Lower lobe of right lung (tissue), 2 donors: ENCODE results near the gene KIF19. TPM values are rescaled to one million over a fixed set of nuclear protein-coding genes. Genes with fewer than 3 reads are reported as not detected.

Experiments
- ATAC-seq, 2 donors: fragments of 200-7000 bp; cut with Tn5 transposase; one replicate each; pipeline ENCODE4 v1.9.1; 2020 to 2022; ENCODE audit warnings: mild to moderate bottlenecking in 2 of 2, moderate library complexity in 2 of 2
- DNase-seq: peaks from one replicate; pipeline ENCODE4 v3.0.0-alpha.2; 2020
- H3K27ac ChIP-seq: fragments of 200-600 bp; one replicate; pipeline ENCODE4 v1.8.0; 2022
- H3K27me3 ChIP-seq: fragments of 200-600 bp; one replicate; pipeline ENCODE4 v1.8.0; 2022; ENCODE audit warnings: low read depth
- H3K36me3 ChIP-seq: fragments of 200-600 bp; one replicate; pipeline ENCODE4 v1.8.0; 2022; ENCODE audit warnings: mild to moderate bottlenecking
- H3K4me1 ChIP-seq: fragments of 200-600 bp; one replicate; pipeline ENCODE4 v1.8.0; 2022
- H3K4me3 ChIP-seq: fragments of 200-600 bp; one replicate; pipeline ENCODE4 v1.8.0; 2022; ENCODE audit warnings: mild to moderate bottlenecking
- H3K9me3 ChIP-seq: fragments of 200-600 bp; one replicate; pipeline ENCODE4 v1.8.0; 2022
- CTCF ChIP-seq: fragments of 200-600 bp; IDR thresholded peaks from one replicate; pipeline ENCODE4 v1.8.0; 2022; ENCODE audit warnings: antibody characterized with exemption, mild to moderate bottlenecking
- intact Hi-C: fragments of 100-400 bp; cut with DNase I; formaldehyde crosslinking; loops from one replicate; pipeline ENCODE4 v1.11.0; 2022
- total RNA-seq: library from RNA; stranded (reverse); fragmentation: NEBNext Ultra II Directional; extraction: Animal tissue kit (Norgen Biotek cat#: 25700); gene quantifications from one replicate; pipeline ENCODE4 v1.2.1, GENCODE V29; 2021
- donor health status: DM: no; HTN: yes; CAD: no; lungs with severe emphysema.

KIF19 gene
- total RNA-seq, 1 donor from 2014 or later: 3.6 TPM

- no peak overlapping the region for H3K27ac ChIP-seq
- no peaks in the 10 kb centered on the region for H3K4me1 ChIP-seq
- no peaks in the 10 kb centered on the region for H3K27me3 ChIP-seq
- no peak for TF ChIP-seq CTCF
- no peak for ATAC-seq
- H3K4me3 ChIP-seq: no peak overlapping the region
- H3K9me3 ChIP-seq: no peaks in the 10 kb centered on the region
- intact Hi-C loops: no loop called here
- no peak for DNase-seq
- H3K36me3 ChIP-seq: no peaks in the 10 kb centered on the region
Measured at GRCh38 chr17:74392848-74393247, 66.8 kb downstream of the KIF19 start.

- DNase-seq (no peak), ATAC-seq (no peak)
- intact Hi-C loops: no loop called here
- H3K4me3 ChIP-seq: no peak overlapping the region
- no peaks in the 10 kb centered on the region for H3K36me3 ChIP-seq
- no peaks in the 10 kb centered on the region for H3K4me1 ChIP-seq
- H3K27me3 ChIP-seq: no peaks in the 10 kb centered on the region
- TF ChIP-seq CTCF: no peak
- no peak overlapping the region for H3K27ac ChIP-seq
- H3K9me3 ChIP-seq: no peaks in the 10 kb centered on the region
Measured at GRCh38 chr17:74393346-74393942, 67.4 kb downstream of the KIF19 start.

DNA sequence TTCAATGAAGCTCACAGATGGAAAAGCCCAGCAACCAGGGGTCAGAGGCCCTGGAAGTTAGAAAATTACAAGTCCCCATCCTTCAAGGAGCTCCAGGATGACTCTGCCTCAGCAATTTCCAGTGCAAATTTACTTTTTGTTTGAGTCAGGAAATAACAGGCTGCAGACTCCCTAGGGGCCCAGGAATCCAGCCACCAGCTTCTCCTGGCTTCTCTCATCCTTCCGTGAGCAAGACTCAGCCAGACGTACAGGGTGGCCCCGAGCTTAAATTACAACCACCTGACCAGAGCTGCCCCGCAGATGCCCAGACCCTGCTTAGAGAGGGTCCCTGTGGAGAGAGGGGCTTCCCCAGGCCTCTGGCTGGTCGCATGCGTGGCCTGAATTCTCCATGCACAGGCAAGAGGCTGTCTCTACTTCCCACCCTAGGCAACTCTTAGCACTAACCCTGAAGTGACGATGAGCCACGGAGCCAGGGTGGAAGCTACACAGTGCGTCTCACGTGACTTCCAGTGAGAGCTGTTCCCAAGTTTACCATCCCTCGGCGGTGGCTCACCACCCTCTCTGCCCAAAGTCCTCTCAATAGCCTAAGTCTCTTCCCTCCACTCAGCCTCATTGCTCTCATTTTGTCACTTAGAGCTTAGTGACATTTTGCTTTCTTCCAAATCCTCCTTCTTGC, 68.4 kb downstream of the KIF19 start:
- Histone ChIP-seq H3K36me3 (no peaks in the 10 kb centered on the region), H3K4me1 (no peaks in the 10 kb centered on the region), H3K9me3 (no peaks in the 10 kb centered on the region), H3K27ac (no peak overlapping the region), H3K27me3 (no peaks in the 10 kb centered on the region), H3K4me3 (no peak overlapping the region)
- intact Hi-C loops: no loop called here
- no peak for DNase-seq
- TF ChIP-seq CTCF: no peak
- no peak for ATAC-seq

DNA sequence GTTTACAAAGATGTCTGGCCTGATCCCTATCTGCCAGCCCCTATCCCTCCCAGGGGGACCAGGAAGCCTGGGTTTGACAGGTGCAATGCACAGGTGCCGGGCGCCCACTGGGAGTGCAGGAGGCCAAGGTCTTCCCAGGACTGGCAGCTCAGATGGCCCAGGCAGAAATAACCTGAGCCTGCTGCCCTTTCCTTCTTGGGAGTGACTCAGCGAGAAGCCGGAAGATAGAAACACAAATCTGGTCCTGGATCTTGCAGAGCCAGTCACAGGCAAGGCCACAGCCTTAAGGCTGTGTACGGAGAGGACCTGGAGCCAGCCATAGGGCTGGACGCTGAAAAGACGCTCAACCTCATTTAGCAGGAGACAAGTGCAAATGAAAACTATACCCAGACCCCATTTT, 69.0 kb downstream of the KIF19 start:
- ATAC-seq (no peak), DNase-seq (no peak)

GRCh38 chr17:74396567-74396966, 70.5 kb downstream of the KIF19 start:
- H3K36me3 ChIP-seq: no peaks in the 10 kb centered on the region
- H3K9me3 ChIP-seq: no peaks in the 10 kb centered on the region
- ATAC-seq: no peak
- intact Hi-C loops: no loop called here
- DNase-seq: no peak
- H3K27ac ChIP-seq: no peak overlapping the region
- no peak for TF ChIP-seq CTCF
- no peak overlapping the region for H3K4me3 ChIP-seq
- H3K27me3 ChIP-seq: no peaks in the 10 kb centered on the region
- no peaks in the 10 kb centered on the region for H3K4me1 ChIP-seq

More for the DNA sequence above, 69.0 kb downstream of the KIF19 start:
- no peaks in the 10 kb centered on the region for H3K36me3 ChIP-seq
- H3K9me3 ChIP-seq: no peaks in the 10 kb centered on the region
- no peak for TF ChIP-seq CTCF
- intact Hi-C loops: no loop called here
- no peaks in the 10 kb centered on the region for H3K27me3 ChIP-seq
- no peak overlapping the region for H3K4me3 ChIP-seq
- H3K4me1 ChIP-seq: no peaks in the 10 kb centered on the region
- H3K27ac ChIP-seq: no peak overlapping the region
